Activated CD4-positive, alpha-beta T cell treated with anti-CD3 and anti-CD28 coated beads, Interleukin-10, Interleukin-2, amounts not matched to agents 100 ng/mL and 50 ng/mL, durations not matched to agents 16 hours and 8 hours (primary cell): ENCODE results near the gene PSMD4.

Experiments
- DNase-seq: peaks from one replicate; pipeline ENCODE4 v3.0.0-alpha.2; 2020

Gene PSMD4

GRCh38 chr1:151311011-151311410 lies 56.5 kb downstream of the PSMD4 start:
- no peak for DNase-seq

GRCh38 chr1:151311589-151312331 lies 57.2 kb downstream of the PSMD4 start:
- peak; percentile 95 for DNase-seq

GRCh38 chr1:151312411-151312810 lies 57.9 kb downstream of the PSMD4 start:
- DNase-seq, result no peak

GRCh38 chr1:151312826-151313225 lies 58.3 kb downstream of the PSMD4 start:
- no peak for DNase-seq

GRCh38 chr1:151313501-151313900 lies 59.0 kb downstream of the PSMD4 start:
- DNase-seq, result no peak

- no peak for DNase-seq
These were observed 59.8 kb downstream of the PSMD4 start for GRCh38 chr1:151314137-151314875.

- no peak for DNase-seq
These were observed 61.2 kb downstream of the PSMD4 start for GRCh38 chr1:151315565-151316235.
